ENCODE measurements around the gene UBR2.
"Not testable (repeated sequence)": the region's sequence is repeated elsewhere in the genome, so short reads cannot be mapped to it uniquely, and the experiment has no call there.

The UBR2 gene

DNA sequence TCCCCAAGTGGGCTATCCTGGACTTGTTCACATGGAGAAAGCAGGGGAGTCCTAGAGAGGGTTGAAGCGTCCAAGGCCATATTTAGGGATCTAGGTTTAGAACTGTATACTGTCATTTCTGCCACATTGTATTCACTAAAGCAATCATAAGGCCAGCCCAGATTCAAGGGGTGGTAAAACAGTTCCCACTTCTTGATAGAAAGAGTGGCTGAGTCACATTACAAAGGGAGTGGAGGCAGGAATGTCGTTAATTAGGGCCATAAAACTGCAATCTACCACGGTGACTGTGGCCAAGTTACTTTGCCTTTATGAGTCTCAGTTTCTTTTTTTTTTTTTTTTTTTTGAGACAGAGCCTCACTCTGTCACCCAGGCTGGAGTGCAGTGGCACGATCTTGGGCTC, 7.4 kb upstream of the UBR2 start:
- H3K36me3 ChIP-seq (ENCODE audit: insufficient read depth, low read length) = no peaks in the 10 kb centered on the region
- H3K9ac ChIP-seq (ENCODE audit: low read depth, low read length) = no peak overlapping the region
- no peak overlapping the region for H3K27ac ChIP-seq (ENCODE audit: low read length)
- H4K20me1 ChIP-seq (ENCODE audit: insufficient read depth, low read length) = no peaks in the 10 kb centered on the region
- H3K27me3 ChIP-seq (ENCODE audit: insufficient read depth, low read length, poor library complexity) = no peaks in the 10 kb centered on the region
- ATAC-seq (ENCODE audit: insufficient read depth, low read depth) (no peak), DNase-seq (no peak)
- no peak overlapping the region for H2AFZ ChIP-seq (ENCODE audit: low read depth, low read length)
- TF ChIP-seq EZH2 (IDR thresholded peaks at IDR 0.05; ENCODE audit: borderline replicate concordance, low read depth, low read length, severe bottlenecking) = no peak
- TF ChIP-seq, protein P1, sequence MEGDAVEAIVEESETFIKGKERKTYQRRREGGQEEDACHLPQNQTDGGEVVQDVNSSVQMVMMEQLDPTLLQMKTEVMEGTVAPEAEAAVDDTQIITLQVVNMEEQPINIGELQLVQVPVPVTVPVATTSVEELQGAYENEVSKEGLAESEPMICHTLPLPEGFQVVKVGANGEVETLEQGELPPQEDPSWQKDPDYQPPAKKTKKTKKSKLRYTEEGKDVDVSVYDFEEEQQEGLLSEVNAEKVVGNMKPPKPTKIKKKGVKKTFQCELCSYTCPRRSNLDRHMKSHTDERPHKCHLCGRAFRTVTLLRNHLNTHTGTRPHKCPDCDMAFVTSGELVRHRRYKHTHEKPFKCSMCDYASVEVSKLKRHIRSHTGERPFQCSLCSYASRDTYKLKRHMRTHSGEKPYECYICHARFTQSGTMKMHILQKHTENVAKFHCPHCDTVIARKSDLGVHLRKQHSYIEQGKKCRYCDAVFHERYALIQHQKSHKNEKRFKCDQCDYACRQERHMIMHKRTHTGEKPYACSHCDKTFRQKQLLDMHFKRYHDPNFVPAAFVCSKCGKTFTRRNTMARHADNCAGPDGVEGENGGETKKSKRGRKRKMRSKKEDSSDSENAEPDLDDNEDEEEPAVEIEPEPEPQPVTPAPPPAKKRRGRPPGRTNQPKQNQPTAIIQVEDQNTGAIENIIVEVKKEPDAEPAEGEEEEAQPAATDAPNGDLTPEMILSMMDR (IDR thresholded peaks at IDR 0.05; ENCODE audit: borderline replicate concordance, extremely low read depth, low read length, poor library complexity, severe bottlenecking) = no peak
- no peaks in the 10 kb centered on the region for H3K4me1 ChIP-seq (ENCODE audit: insufficient read depth, low read length)
- no peaks in the 10 kb centered on the region for H3K79me2 ChIP-seq (ENCODE audit: insufficient read depth, low read length)
- H3K4me3 ChIP-seq (ENCODE audit: low read depth in 1 of 2, low read length in 2 of 2) = no peak overlapping the region
- no peak overlapping the region for H3K4me2 ChIP-seq (ENCODE audit: insufficient read depth, low read length)
- no peaks in the 10 kb centered on the region for H3K9me3 ChIP-seq (ENCODE audit: insufficient read depth, low read length, severe bottlenecking)

DNA sequence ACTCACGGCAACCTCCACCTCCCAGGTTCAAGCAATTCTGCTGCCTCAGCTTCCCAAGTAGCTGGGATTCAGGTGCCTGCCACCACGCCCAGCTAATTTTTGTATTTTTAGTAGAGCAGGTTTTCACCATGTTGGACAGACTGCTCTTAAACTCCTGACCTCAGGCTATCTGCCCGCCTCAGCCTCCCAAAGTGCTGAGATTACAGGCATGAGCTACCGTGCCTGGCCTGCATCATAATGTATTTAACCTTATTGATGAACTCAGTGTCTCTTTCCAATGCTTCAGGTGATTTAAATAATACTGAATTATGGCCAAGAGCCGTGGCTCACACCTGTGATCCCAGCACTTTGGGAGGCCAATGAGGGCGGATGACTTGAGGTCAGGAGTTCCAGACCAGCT, 4.6 kb upstream of the UBR2 start:
- not testable (repeated sequence) for H3K79me2 ChIP-seq (ENCODE audit: insufficient read depth, low read length); H4K20me1 ChIP-seq (ENCODE audit: insufficient read depth, low read length); H3K27ac ChIP-seq (ENCODE audit: low read length); DNase-seq; H3K4me3 ChIP-seq (ENCODE audit: low read depth in 1 of 2, low read length in 2 of 2); H2AFZ ChIP-seq (ENCODE audit: low read depth, low read length); H3K4me1 ChIP-seq (ENCODE audit: insufficient read depth, low read length); H3K9me3 ChIP-seq (ENCODE audit: insufficient read depth, low read length, severe bottlenecking); H3K4me2 ChIP-seq (ENCODE audit: insufficient read depth, low read length); H3K27me3 ChIP-seq (ENCODE audit: insufficient read depth, low read length, poor library complexity); ATAC-seq (ENCODE audit: insufficient read depth, low read depth); H3K36me3 ChIP-seq (ENCODE audit: insufficient read depth, low read length); H3K9ac ChIP-seq (ENCODE audit: low read depth, low read length)

DNA sequence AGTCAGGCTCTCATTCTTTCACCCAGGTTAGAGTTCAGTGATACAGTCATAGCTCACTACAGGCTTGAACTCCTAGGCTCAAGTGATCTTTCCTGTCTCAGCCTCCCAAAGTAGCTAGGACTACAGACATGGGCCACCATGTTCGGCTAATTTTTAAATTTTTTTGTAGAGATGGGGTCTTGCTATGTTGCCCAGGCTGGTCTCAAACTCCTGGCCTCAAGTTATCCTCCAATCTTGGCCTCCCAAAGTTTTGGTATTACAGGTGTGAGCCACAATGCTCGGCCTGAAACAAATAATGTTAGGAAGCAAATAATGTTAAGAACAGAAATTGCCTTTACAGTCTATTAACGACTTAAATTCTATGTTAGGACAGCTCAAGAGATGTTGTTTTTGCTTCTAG, 1.8 kb upstream of the UBR2 start:
- ATAC-seq (ENCODE audit: insufficient read depth, low read depth) = no peak
- TF ChIP-seq, protein P1 (IDR thresholded peaks at IDR 0.05; ENCODE audit: borderline replicate concordance, extremely low read depth, low read length, poor library complexity, severe bottlenecking) = no peak
- no peak for TF ChIP-seq EZH2 (IDR thresholded peaks at IDR 0.05; ENCODE audit: borderline replicate concordance, low read depth, low read length, severe bottlenecking)

DNA sequence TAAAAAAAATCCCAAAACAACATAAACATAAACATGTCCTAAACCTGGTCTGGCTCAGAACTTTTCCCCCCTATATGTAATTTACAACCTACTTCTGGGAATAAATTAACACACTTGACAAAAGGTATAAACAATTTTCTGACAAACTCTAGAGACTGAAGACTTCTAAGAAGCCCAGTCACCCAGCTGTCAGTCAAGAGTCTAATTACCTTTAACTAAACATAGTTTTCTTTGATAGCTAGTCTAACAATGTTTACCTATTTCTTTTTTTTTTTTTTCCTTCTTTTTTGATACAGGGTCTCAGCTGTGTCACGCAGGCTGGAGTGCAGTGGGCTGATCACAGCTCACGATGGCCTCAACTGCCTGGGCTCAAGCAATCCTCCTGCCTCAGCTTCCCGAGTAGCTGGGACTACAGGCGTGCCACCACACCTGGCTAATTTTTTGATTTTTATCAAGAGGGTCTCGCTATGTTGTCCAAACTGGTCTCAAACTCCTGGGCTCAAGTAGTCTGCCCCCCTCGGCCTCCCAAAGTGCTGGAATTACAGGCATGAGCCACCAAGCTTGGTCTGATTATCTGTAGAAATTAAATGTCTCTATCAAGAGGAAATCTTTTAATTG, 932 bp upstream of the UBR2 start:
- Histone ChIP-seq H3K4me2 (ENCODE audit: insufficient read depth, low read length) (peak overlapping the region; percentile 83; the same call in 1 of the 2 replicates), H3K36me3 (ENCODE audit: insufficient read depth, low read length) (peaks cover 11% of the 10 kb centered on the region), H3K79me2 (ENCODE audit: insufficient read depth, low read length) (peaks cover 41% of the 10 kb centered on the region), H3K4me3 (ENCODE audit: low read depth in 1 of 2, low read length in 2 of 2) (peak overlapping the region in 1 of 2 experiments; percentile 82; a peak in 1 of 4 replicates), H4K20me1 (ENCODE audit: insufficient read depth, low read length) (no peaks in the 10 kb centered on the region), H3K27ac (ENCODE audit: low read length) (no peak overlapping the region), H3K9ac (ENCODE audit: low read depth, low read length) (no peak overlapping the region), H3K27me3 (ENCODE audit: insufficient read depth, low read length, poor library complexity) (no peaks in the 10 kb centered on the region), H3K9me3 (ENCODE audit: insufficient read depth, low read length, severe bottlenecking) (no peaks in the 10 kb centered on the region), H3K4me1 (ENCODE audit: insufficient read depth, low read length) (peaks cover 33% of the 10 kb centered on the region), H2AFZ (ENCODE audit: low read depth, low read length) (peak overlapping the region; percentile 88)
- no peak for DNase-seq
- TF ChIP-seq, protein P1 (IDR thresholded peaks at IDR 0.05; ENCODE audit: borderline replicate concordance, extremely low read depth, low read length, poor library complexity, severe bottlenecking) = no peak
- no peak for TF ChIP-seq EZH2 (IDR thresholded peaks at IDR 0.05; ENCODE audit: borderline replicate concordance, low read depth, low read length, severe bottlenecking)
- no peak for ATAC-seq (ENCODE audit: insufficient read depth, low read depth)

More for the DNA sequence above, 1.8 kb upstream of the UBR2 start:
- Histone ChIP-seq H2AFZ (ENCODE audit: low read depth, low read length) (no peak overlapping the region), H3K79me2 (ENCODE audit: insufficient read depth, low read length) (peaks cover 32% of the 10 kb centered on the region), H3K36me3 (ENCODE audit: insufficient read depth, low read length) (peaks cover 10% of the 10 kb centered on the region), H3K9me3 (ENCODE audit: insufficient read depth, low read length, severe bottlenecking) (no peaks in the 10 kb centered on the region), H3K4me3 (ENCODE audit: low read depth in 1 of 2, low read length in 2 of 2) (no peak overlapping the region), H3K27me3 (ENCODE audit: insufficient read depth, low read length, poor library complexity) (no peaks in the 10 kb centered on the region), H3K4me2 (ENCODE audit: insufficient read depth, low read length) (no peak overlapping the region), H3K4me1 (ENCODE audit: insufficient read depth, low read length) (peaks cover 26% of the 10 kb centered on the region), H3K27ac (ENCODE audit: low read length) (no peak overlapping the region), H3K9ac (ENCODE audit: low read depth, low read length) (no peak overlapping the region), H4K20me1 (ENCODE audit: insufficient read depth, low read length) (no peaks in the 10 kb centered on the region)
- DNase-seq = no peak
